IMR-90 (cell line): ENCODE results near the gene EPB41L3.

Experiments
- CTCF ChIP-seq: conservative IDR thresholded peaks from 2 replicates; pipeline ENCODE4 v1.5.1; 2012; ENCODE audit warnings: mild to moderate bottlenecking, low read depth, low read length, improper control_type of control experiment
- POLR2A ChIP-seq: IDR thresholded peaks from 2 replicates; pipeline ENCODE4 v1.6.1; 2012; ENCODE audit warnings: mild to moderate bottlenecking, low read depth, low read length
- RAD21 ChIP-seq: IDR thresholded peaks from 2 replicates; pipeline ENCODE4 v1.6.1; 2012; ENCODE audit warnings: low read length, improper control_type of control experiment

DNA sequence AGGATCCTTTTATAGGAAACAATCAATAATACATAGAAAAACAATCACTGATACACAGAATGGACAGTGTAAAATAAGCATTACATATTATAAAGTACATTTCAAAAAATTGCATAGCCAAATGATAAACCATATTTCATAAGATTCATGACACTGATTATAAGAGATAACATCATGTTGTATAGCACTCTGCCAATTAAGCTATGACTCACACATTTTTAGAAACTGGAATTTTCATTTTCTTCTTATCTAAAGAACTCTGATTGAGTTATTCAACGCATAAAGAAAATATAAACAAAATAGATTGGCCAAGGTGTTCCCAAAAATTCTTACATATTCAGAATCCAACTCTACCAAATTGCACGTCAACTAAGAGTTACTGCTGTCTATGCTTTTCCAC is 5.9 kb downstream of the EPB41L3 start:
- TF ChIP-seq RAD21 = no peak
- no peak for TF ChIP-seq POLR2A
- TF ChIP-seq CTCF = no peak
